SK-N-MC (cell line): ENCODE measurements around the gene PTDSS2.

Source experiments
- FOXP2 ChIP-seq: optimal IDR thresholded peaks from 2 replicates; pipeline ENCODE3; 2011; ENCODE audit warnings: mild to moderate bottlenecking, moderate library complexity; ENCODE audit not compliant: insufficient read depth; ENCODE audit errors: extremely low read length, control extremely low read depth
- POLR2AphosphoS5 ChIP-seq: IDR thresholded peaks from 2 replicates; pipeline ENCODE4 v1.6.1; 2012; ENCODE audit warnings: mild to moderate bottlenecking, low read depth, low read length, borderline replicate concordance

- TF ChIP-seq FOXP2: no peak
- no peak for TF ChIP-seq POLR2AphosphoS5
Measured at GRCh38 chr11:454043-454442, 4.0 kb downstream of the PTDSS2 start.
